HUES6 (cell line): ENCODE results near the gene B3GLCT.

Experiments
- H3K27ac ChIP-seq: 2 replicates; pipeline ENCODE4 v1.7.0; 2013; ENCODE audit warnings: low read depth, mild to moderate bottlenecking, low read length, inconsistent platforms
- H3K27me3 ChIP-seq: 2 replicates; pipeline ENCODE4 v1.6.1; 2013; ENCODE audit warnings: low read length; ENCODE audit not compliant: control insufficient read depth, insufficient read depth
- H3K36me3 ChIP-seq: 2 replicates; pipeline ENCODE4 v1.6.1; 2013; ENCODE audit warnings: low read length; ENCODE audit not compliant: control insufficient read depth, insufficient read depth
- H3K4me1 ChIP-seq: 2 replicates; pipeline ENCODE4 v1.6.1; 2013; ENCODE audit warnings: low read length; ENCODE audit not compliant: control insufficient read depth, insufficient read depth
- H3K4me3 ChIP-seq: 2 replicates; pipeline ENCODE4 v1.5.1; 2013; ENCODE audit warnings: low read depth, low read length
- H3K9ac ChIP-seq: one replicate; pipeline ENCODE4 v1.6.1; 2013; ENCODE audit warnings: mild to moderate bottlenecking, low read length
- H3K9me3 ChIP-seq: 2 replicates; pipeline ENCODE4 v1.6.1; 2013; ENCODE audit warnings: low read depth, low read length; ENCODE audit not compliant: control insufficient read depth, insufficient read depth

B3GLCT gene

DNA sequence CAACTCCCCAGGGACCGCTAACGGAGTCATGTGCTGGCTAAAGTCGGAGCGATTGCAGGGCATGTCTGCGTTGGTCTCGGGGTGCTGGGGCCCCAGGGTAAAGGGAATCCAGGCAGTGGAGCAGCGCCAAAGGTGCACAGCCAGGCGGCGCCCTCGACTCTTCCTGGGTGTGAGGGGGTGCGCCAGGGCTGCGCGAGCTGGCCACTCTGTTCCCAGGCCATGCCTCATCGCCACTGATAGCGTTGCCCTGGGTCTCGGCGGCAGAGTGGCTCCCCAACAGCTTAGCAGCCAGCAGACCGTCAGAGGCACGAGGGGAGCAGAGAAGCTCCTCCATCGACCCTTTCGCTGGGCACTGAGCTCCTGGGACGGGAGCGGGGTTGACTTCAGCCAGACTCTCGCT, 152.7 kb downstream of the B3GLCT start:
- Histone ChIP-seq H3K4me3 (no peak overlapping the region), H3K4me1 (no peaks in the 10 kb centered on the region), H3K27ac (no peak overlapping the region), H3K9me3 (peaks cover 47% of the 10 kb centered on the region), H3K9ac (no peak overlapping the region), H3K36me3 (no peaks in the 10 kb centered on the region), H3K27me3 (no peaks in the 10 kb centered on the region)

DNA sequence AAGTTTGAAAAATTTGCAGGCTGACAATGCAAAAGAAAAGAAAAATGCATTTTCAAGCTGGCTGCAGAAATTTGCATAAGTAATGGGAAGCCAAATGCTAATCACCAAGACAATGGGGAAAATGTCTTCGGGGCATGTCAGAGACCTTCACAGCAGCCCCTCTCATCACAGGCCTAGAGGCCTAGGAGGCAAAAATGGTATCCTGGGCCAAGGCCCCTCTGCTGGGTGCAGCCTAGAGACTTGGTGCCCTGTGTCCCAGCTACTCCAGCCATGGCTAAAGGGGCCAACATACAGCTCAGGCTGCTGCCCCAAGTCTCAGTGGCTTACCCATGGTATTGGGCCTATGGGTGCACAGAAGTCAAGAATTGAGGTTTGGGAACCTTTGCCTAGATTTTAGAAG, 155.2 kb downstream of the B3GLCT start:
- no peaks in the 10 kb centered on the region for H3K27me3 ChIP-seq
- H3K9me3 ChIP-seq, result peaks cover 52% of the 10 kb centered on the region
- H3K4me1 ChIP-seq, result no peaks in the 10 kb centered on the region
- no peak overlapping the region for H3K27ac ChIP-seq
- H3K36me3 ChIP-seq, result no peaks in the 10 kb centered on the region
- no peak overlapping the region for H3K4me3 ChIP-seq
- H3K9ac ChIP-seq, result no peak overlapping the region

DNA sequence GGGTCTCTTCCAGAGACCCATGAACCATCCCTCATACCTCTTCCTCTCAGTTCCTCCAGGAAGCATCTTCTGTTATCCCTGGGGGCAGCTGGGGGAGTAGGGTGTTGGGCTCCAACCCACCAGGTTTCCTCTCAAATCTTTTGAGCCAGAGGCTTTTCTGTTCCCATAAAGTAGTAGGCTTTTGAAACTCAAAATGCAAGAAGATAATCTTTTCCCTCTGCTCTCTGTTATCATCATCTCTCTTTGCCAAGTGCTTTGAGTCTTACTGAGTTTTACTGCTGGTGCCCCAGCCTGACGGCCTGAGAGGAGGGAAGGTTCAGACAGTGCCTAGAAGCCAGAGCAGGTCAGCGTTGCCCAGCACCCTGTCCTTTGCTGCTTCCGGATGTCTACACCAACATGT, 157.2 kb downstream of the B3GLCT start:
- H3K27ac ChIP-seq, result no peak overlapping the region
- peaks cover 52% of the 10 kb centered on the region for H3K9me3 ChIP-seq
- no peak overlapping the region for H3K9ac ChIP-seq

DNA sequence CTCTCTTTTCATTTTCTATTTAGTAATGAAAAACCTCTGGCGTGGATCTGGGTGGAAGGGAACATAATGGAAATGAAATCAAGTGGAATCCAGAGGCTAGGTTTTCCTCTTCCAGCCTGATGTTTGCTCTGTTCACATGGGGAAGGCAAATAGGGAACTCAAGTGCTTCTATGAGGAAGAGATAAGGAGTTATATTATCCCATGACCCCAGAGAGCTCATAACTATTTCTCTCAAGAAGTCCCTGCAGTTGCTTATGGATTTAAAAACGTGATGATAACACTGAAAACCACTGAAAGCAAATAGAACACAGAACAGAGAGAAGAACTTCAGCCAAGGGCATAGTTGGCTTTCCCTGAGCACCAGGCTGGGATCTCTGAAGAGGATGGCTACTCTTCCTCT, 157.8 kb downstream of the B3GLCT start:
- H3K27me3 ChIP-seq, result no peaks in the 10 kb centered on the region

More for the DNA sequence above, 157.2 kb downstream of the B3GLCT start:
- no peak overlapping the region for H3K4me3 ChIP-seq
- no peaks in the 10 kb centered on the region for H3K27me3 ChIP-seq
- H3K36me3 ChIP-seq, result no peaks in the 10 kb centered on the region
- no peaks in the 10 kb centered on the region for H3K4me1 ChIP-seq

DNA sequence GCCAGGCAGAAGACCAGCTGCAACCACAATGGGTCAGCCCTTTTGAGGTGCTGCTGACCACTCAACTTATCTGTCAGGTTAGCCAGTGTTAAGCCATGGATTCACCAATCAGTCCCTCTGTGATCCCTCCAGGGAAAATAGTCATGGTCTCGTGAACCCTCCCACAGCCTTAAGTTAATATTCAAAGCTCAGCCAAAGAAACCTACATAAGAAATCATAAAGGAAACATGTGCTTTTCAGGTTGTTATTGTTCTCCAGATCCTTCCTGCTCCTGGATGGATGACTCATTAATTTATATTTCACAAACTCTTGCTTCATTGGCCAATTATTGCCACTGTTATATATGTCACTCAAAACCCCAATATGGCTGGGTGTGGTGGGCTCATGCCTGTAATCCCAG, 161.9 kb downstream of the B3GLCT start:
- no peaks in the 10 kb centered on the region for H3K4me1 ChIP-seq
- H3K27me3 ChIP-seq, result no peaks in the 10 kb centered on the region
- peaks cover 19% of the 10 kb centered on the region for H3K9me3 ChIP-seq
- no peak overlapping the region for H3K4me3 ChIP-seq
- no peak overlapping the region for H3K9ac ChIP-seq
- H3K36me3 ChIP-seq, result no peaks in the 10 kb centered on the region
- H3K27ac ChIP-seq, result no peak overlapping the region

More for the DNA sequence above, 157.8 kb downstream of the B3GLCT start:
- Histone ChIP-seq H3K4me1 (no peaks in the 10 kb centered on the region), H3K36me3 (no peaks in the 10 kb centered on the region), H3K27ac (no peak overlapping the region), H3K9me3 (peaks cover 51% of the 10 kb centered on the region), H3K9ac (no peak overlapping the region), H3K4me3 (no peak overlapping the region)

DNA sequence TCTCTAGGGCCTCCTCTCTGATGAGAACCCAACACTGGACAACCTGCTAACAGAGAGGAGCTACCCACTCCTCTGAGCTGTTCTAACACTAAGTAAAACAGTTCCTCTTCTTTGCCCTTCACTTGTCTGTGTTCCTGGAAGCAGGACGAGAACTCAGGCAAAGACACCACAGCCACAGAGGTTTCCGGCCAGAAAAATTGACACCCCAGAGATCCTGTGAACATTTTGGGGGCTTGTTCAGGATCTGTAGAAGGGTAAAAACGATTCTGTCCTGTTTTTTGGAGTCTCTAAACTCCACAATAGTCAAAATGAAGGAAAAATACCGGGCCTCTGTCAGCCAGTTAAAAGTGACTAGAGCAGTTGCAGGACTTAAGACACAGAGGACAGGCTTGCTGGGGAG, 165.9 kb downstream of the B3GLCT start:
- Histone ChIP-seq H3K9me3 (peaks cover 7% of the 10 kb centered on the region; the same call in 1 of the 2 replicates), H3K36me3 (no peaks in the 10 kb centered on the region), H3K9ac (no peak overlapping the region), H3K4me1 (no peaks in the 10 kb centered on the region), H3K4me3 (no peak overlapping the region), H3K27me3 (no peaks in the 10 kb centered on the region), H3K27ac (no peak overlapping the region)

DNA sequence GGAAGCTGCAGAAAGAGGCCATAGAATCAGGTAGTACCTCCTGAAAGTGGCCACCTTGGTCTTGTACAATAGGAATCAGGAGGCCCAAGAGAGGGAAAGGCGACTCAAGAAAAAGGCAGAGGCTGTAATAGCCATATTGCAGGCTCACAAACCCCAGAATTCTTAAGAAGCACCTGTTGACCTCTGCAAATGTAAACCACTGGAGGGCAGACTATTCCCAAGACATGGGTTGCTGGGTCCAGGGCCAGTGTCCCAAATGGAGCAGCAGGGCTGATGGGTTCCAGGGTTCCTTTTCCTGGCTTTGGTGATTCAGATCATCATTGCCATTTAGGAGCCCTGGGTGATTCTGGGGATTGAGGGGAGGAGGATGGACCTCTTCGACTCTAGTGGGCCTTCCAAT, 167.6 kb downstream of the B3GLCT start:
- Histone ChIP-seq H3K4me3 (no peak overlapping the region), H3K9ac (no peak overlapping the region), H3K36me3 (no peaks in the 10 kb centered on the region), H3K27ac (no peak overlapping the region), H3K27me3 (no peaks in the 10 kb centered on the region), H3K4me1 (no peaks in the 10 kb centered on the region), H3K9me3 (peaks cover 7% of the 10 kb centered on the region; the same call in 1 of the 2 replicates)

DNA sequence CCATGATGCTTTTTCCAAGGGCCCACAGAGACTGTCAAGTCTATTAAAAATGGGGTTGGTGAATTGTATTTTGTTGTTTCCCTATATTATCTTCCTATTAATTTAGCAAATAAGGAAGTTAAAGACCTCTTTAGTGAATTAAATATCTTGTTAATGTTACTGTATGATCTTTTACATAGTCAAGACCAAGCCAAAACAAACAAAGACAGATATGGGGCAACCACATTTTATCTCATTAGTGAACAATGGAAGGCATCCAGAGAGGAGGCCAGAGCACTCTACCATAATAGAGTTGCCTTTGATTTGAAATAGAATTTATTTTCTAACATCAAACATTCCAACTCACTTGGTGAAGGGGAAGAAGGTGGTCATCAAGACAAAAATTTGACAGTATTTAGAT, 169.4 kb downstream of the B3GLCT start:
- Histone ChIP-seq H3K9ac (no peak overlapping the region), H3K4me3 (no peak overlapping the region), H3K4me1 (no peaks in the 10 kb centered on the region), H3K27me3 (no peaks in the 10 kb centered on the region), H3K36me3 (no peaks in the 10 kb centered on the region), H3K9me3 (peaks cover 7% of the 10 kb centered on the region; the same call in 1 of the 2 replicates), H3K27ac (no peak overlapping the region)

DNA sequence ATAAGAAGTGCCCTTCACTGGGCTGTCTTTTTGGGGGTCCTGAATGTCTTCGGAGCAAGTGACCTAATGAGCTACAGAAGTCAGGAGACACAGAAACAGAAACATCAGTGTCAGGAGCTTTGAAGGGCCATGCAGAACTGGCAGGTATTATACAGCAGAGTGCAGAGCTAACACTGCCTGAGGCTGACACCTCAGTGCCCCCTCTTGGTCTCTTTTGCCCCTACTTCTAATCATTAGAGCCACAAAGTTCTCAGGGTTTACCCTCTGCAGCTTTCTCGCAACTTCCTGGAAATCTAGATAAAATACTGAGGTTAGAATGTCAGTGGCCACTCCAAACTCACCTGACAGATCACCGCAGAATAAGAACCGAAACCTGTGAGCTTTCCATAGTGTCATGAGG, 172.7 kb downstream of the B3GLCT start:
- H3K4me3 ChIP-seq, result no peak overlapping the region
- H3K27ac ChIP-seq, result no peak overlapping the region
- H3K9me3 ChIP-seq, result no peaks in the 10 kb centered on the region
- H3K27me3 ChIP-seq, result no peaks in the 10 kb centered on the region
- no peaks in the 10 kb centered on the region for H3K36me3 ChIP-seq
- H3K9ac ChIP-seq, result no peak overlapping the region
- H3K4me1 ChIP-seq, result no peaks in the 10 kb centered on the region

DNA sequence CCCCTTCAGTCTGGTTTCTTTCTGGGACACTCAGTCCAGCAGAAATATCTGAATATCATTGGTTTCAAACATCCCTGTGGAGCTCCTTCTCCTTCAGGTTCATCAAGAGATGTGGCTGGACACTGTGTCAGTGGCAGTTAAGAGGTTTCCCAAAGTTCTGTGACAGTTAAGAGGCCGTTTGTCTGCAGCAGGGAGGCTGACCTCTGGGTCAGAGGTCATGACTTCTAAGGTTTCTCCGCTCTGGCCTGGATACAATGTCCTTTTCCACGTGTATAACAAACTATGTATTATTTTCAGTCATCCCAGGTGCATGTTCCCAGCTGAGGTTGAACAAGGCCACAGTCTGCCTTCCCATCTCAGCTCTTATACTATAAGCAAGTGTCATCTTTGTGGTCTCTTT, 174.9 kb downstream of the B3GLCT start:
- Histone ChIP-seq H3K9me3 (no peaks in the 10 kb centered on the region), H3K4me1 (no peaks in the 10 kb centered on the region), H3K27me3 (no peaks in the 10 kb centered on the region), H3K4me3 (no peak overlapping the region), H3K36me3 (no peaks in the 10 kb centered on the region), H3K27ac (no peak overlapping the region), H3K9ac (no peak overlapping the region)

DNA sequence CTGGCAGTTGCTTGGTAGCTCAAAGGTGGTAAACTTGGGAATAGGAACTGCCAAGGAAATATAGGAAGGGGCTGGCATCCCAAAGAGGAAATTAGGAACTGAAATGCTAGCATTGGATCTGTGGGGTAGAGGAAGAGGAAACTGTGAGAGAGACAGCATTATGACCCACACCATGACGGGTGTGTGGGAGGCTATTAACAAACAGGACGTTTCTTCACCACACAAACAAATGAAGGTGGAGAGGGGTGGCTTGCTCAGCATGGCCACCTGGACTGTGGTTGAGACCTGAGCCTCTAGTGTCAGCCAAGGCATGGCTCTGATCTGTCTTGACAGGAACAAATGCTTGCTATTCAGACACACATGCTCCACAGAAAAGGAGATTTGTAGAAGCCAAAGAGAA, 178.2 kb downstream of the B3GLCT start:
- H3K4me1 ChIP-seq, result no peaks in the 10 kb centered on the region
- no peaks in the 10 kb centered on the region for H3K9me3 ChIP-seq
- H3K9ac ChIP-seq, result no peak overlapping the region
- no peaks in the 10 kb centered on the region for H3K27me3 ChIP-seq
- H3K27ac ChIP-seq, result no peak overlapping the region
- no peak overlapping the region for H3K4me3 ChIP-seq
- H3K36me3 ChIP-seq, result no peaks in the 10 kb centered on the region

DNA sequence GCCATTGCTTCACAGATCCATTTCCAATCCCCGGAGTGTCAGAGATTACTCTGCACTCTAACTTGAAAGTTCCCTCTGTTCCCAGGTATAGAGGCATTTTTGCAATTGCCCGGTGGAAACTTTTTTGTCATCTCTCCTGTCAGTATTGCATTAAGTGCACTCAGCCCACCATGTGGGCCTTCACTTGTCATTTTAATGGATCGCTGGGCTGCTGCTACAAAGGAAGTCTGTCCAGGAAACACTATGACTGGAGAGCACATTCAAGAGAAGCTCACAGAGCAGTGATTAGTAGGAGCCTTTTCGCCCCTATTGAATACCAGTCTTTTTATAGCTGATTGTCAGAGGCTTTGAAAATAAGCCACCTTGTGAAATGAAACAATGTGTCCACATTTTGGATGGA, 180.9 kb downstream of the B3GLCT start:
- H3K36me3 ChIP-seq, result no peaks in the 10 kb centered on the region
- H3K4me1 ChIP-seq, result no peaks in the 10 kb centered on the region
- H3K9ac ChIP-seq, result no peak overlapping the region
- H3K9me3 ChIP-seq, result no peaks in the 10 kb centered on the region
- H3K27me3 ChIP-seq, result no peaks in the 10 kb centered on the region
- H3K27ac ChIP-seq, result no peak overlapping the region
- H3K4me3 ChIP-seq, result no peak overlapping the region
